ENCODE measurements around the gene GTF2F2.

DNA sequence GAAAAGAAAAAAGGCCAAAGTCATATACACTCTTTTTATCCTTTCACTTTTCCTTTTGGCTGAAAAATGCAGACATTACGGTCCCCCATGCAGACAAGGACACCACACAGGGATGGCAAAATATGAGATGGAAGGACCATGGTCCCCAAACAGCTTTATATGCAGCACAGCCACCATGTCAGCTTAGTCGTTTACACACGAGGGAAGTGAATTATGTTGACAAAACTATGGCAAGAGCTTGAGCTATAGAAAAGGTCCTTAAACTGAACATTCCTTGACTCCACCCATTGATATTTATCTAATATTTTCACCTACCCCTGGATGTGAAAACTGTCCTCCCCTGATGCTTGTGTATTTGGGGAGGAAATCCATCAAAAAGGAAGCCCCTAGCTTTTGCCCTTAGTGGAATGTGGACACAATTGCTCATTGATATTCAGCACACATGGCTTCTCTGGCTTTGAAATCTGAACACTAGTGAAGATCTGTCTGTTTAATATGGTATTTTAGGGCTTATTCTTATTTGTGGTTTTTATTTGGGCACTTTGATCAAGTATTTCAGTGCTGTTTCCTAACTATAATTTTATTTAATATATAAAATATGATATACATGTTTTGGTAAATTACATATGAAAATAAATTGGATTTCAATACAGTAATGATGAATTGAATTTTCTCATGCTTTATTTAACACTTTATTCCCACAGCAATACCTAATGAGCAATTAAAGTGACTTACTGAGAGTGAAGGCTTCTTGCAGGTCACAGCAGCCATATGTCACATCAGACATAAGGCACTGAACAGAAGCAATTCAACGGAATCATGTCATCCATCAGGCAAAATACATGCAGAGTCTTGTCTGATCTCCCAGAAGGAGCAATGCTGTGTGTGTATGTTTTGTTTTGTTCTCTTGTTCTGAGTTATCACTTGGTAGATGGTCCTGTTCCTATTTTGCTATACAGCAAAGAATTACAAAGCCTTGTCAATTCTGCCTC is 6.8 kb upstream of the GTF2F2 start:
- TF ChIP-seq, protein P1, sequence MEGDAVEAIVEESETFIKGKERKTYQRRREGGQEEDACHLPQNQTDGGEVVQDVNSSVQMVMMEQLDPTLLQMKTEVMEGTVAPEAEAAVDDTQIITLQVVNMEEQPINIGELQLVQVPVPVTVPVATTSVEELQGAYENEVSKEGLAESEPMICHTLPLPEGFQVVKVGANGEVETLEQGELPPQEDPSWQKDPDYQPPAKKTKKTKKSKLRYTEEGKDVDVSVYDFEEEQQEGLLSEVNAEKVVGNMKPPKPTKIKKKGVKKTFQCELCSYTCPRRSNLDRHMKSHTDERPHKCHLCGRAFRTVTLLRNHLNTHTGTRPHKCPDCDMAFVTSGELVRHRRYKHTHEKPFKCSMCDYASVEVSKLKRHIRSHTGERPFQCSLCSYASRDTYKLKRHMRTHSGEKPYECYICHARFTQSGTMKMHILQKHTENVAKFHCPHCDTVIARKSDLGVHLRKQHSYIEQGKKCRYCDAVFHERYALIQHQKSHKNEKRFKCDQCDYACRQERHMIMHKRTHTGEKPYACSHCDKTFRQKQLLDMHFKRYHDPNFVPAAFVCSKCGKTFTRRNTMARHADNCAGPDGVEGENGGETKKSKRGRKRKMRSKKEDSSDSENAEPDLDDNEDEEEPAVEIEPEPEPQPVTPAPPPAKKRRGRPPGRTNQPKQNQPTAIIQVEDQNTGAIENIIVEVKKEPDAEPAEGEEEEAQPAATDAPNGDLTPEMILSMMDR (IDR thresholded peaks at IDR 0.05) = no peak
- no peak for TF ChIP-seq TCF7L2 (IDR thresholded peaks at IDR 0.05; ENCODE audit: low read depth, low read length)
- TF ChIP-seq POLR2AphosphoS5 (IDR thresholded peaks at IDR 0.05; ENCODE audit: low read depth, low read length) = no peak

All from Panc1 (cell line).